Omental fat pad (tissue), 4 donors: ENCODE measurements around the gene DRP2. TPM values are rescaled to one million over a fixed set of nuclear protein-coding genes. Genes with fewer than 3 reads are reported as not detected.

Experiments
- ATAC-seq: fragments of 150-250 bp; one replicate; pipeline ENCODE4 v1.9.1; 2016; ENCODE audit warnings: mild to moderate bottlenecking, moderate library complexity; ENCODE audit not compliant: low FRiP score
- DNase-seq: peaks from one replicate; pipeline ENCODE4 v3.0.0-alpha.2; 2019; ENCODE audit warnings: low spot score
- CTCF ChIP-seq, 3 donors: fragments of 450-650 bp; IDR thresholded peaks; one replicate each; pipeline ENCODE4 v1.5.1; 2016 to 2017; ENCODE audit warnings: antibody characterized with exemption in 3 of 3, mild to moderate bottlenecking in 3 of 3, moderate library complexity in 2 of 3
- total RNA-seq, 4 donors: library from RNA; depleted of rRNA; stranded (reverse); fragments of >200 nt; gene quantifications; one replicate each; pipeline ENCODE4 v1.1.0, GENCODE V29; 2016

DRP2 gene
- total RNA-seq, 4 donors from 2014 or later, result under 0.01 to 0.31 (median 0.14) TPM

- ATAC-seq (no peak), DNase-seq (no peak)
- TF ChIP-seq CTCF (IDR thresholded peaks at IDR 0.05), result no peak
Observed at GRCh38 chrX:101237041-101237440, 17.5 kb downstream of the DRP2 start.

GRCh38 chrX:101241531-101241930 lies 21.9 kb downstream of the DRP2 start:
- no peak for ATAC-seq
- TF ChIP-seq CTCF (IDR thresholded peaks at IDR 0.05), result no peak

GRCh38 chrX:101252634-101253033 lies 33.0 kb downstream of the DRP2 start:
- TF ChIP-seq CTCF (IDR thresholded peaks at IDR 0.05), result no peak
- DNase-seq, result no peak
- ATAC-seq, result no peak

More at GRCh38 chrX:101241531-101241930, 21.9 kb downstream of the DRP2 start:
- no peak for DNase-seq

GRCh38 chrX:101257448-101258258 lies 38.1 kb downstream of the DRP2 start:
- DNase-seq, result no peak
- TF ChIP-seq CTCF (IDR thresholded peaks at IDR 0.05), result no peak
- no peak for ATAC-seq

GRCh38 chrX:101258259-101258581 lies 38.6 kb downstream of the DRP2 start:
- no peak for TF ChIP-seq CTCF (IDR thresholded peaks at IDR 0.05)
- DNase-seq (no peak), ATAC-seq (no peak)

- DNase-seq (no peak), ATAC-seq (no peak)
- no peak for TF ChIP-seq CTCF (IDR thresholded peaks at IDR 0.05)
Observed at GRCh38 chrX:101260435-101260834, 40.8 kb downstream of the DRP2 start.

- no peak for DNase-seq
- no peak for TF ChIP-seq CTCF (IDR thresholded peaks at IDR 0.05)
- ATAC-seq, result no peak
Observed at GRCh38 chrX:101262590-101262989, 43.0 kb downstream of the DRP2 start.
